HG03039 (cell line): ENCODE data around the gene SULT1A1.
"Not testable (repeated sequence)": the region's sequence is repeated elsewhere in the genome, so short reads cannot be mapped to it uniquely, and the experiment has no call there.

Experiments used
- ATAC-seq: cut with Tn5 transposase; IDR thresholded peaks from one replicate; pipeline ENCODE4 v1.9.1; 2021; ENCODE audit warnings: mild to moderate bottlenecking, moderate library complexity; ENCODE audit not compliant: unreplicated experiment

Gene SULT1A1

DNA sequence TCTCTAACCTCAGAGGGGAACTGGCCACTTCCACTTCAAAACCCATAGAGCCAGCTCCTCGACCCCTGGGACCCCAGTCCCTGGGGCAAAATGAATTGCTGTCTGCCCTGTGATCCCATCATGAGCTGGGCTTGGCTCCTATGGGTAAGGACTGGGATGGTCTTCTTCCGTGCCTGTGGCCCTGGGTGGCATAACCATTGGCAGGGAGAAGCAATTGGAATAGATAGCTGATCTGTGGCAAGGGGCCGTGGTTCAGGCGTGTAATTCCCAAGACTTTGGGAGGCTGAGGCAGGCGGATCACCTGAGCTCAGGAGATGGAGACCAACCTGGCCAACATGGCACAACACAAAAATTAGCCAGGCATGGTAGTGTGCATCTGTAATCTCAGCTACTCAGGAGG lies 17.3 kb downstream of the SULT1A1 start:
- ATAC-seq, result no peak

DNA sequence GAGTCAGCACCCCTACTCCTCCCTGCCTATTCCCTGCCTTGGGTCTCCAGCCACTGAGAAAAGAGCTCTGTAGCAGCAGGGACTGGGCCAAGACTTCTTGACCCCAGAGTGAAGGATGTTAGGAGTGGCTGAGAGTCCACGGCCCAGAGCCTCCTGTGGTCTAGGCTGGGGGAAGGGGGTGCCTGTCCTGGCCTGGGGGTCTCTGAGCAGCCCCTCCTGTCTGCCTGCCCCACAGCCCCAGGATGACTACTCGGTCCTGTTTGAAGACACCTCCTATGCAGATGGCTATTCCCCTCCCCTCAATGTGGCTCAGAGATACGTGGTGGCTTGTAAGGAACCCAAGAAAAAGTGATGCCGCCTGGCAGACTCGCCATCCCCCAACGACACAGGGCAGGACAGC lies 18.5 kb downstream of the SULT1A1 start:
- ATAC-seq, result no peak

DNA sequence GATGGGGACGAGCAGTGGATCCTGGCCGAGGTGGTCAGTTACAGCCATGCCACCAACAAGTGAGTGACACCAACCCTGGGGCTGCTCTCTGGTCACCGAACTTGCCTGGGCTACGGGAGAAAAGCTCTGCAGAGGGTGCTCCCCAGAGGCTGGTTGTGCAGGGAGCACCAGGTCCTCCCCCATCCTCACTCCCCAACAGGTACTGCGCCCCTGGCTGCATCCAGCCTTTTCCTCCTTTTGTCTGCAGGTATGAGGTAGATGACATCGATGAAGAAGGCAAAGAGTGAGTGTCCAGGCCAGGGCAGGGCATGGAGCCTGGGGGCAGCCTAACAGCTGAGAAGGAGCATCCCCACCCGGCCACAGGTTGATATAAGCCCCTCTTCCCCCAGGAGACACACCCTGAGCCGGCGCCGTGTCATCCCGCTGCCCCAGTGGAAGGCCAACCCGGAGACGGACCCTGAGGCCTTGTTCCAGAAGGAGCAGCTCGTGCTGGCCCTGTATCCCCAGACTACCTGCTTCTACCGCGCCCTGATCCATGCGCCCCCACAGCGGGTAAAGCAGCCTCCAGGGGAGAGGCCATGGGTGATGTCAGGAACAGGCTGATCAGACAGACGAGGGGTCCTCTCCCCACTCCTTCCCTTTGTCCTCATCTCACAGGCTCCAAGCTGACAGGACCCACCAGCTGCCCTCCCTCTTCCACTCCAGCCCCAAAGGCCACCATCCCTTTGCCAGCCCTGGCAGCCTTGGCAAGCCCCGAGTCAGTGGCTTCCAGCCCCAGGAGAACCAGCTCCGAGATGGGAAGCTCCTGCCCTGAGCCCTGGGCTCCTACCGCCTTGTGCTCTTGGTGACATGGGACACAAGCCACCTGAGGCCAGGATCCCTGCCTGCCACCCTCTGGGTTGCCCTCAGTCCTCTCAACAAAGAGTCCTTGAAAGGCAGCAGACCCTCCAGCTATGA lies 19.2 kb downstream of the SULT1A1 start:
- no peak for ATAC-seq

DNA sequence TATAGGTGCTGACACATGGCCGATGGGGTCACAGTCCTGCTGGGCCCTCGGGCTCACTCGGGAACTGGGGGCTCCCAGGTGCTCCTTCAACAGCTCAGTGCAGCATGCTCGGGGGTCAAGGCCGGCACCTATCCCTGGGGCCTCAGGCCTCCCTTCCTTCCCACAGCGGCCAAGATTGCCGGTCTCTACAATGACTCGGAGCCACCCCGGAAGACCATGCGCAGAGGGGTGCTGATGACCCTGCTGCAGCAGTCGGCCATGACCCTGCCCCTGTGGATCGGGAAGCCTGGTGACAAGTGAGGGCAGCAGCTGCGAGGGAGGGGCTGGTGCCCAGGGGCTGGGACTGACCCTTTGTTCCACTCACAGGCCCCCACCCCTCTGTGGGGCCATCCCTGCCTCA lies 19.9 kb downstream of the SULT1A1 start:
- ATAC-seq, result no peak

DNA sequence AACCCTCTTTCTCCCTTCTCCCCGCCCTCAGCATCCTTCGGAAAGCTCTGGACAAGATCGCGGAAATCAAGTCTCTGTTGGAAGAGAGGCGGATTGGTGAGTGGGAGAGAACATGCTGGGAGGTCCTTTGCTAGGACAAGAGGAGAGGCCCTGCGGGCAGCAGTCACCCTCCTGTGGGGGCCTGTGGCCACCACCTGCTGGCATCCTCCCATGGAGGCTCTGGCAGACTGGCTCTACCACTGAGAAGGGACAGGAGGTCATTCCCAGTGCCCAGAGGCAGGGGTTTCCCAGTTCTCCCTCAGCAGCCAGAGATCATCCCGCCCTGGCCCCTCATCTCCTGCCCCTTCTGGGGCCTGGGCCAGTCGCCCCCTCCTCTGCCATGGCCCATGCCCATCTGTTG lies 20.8 kb downstream of the SULT1A1 start:
- ATAC-seq, result no peak

DNA sequence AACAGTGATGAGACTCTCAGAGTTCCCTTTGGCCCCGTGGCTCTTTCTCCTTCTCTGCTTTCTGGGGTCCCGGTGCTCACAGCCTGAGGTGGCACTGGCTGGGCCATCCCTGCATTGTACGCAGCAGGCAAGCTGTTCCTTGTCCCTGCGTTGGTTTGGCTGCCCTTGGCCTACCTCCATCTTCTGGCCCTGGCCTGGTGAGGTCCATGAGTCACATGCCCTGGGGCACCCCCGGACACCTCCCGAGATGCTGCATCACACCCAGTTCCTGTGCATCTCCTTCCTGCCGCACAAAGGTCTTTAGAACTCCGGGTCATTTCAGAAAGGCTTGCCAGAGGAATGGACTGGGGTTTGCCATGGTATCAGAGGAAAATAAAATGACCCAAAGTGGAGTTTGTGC lies 22.5 kb downstream of the SULT1A1 start:
- no peak for ATAC-seq

DNA sequence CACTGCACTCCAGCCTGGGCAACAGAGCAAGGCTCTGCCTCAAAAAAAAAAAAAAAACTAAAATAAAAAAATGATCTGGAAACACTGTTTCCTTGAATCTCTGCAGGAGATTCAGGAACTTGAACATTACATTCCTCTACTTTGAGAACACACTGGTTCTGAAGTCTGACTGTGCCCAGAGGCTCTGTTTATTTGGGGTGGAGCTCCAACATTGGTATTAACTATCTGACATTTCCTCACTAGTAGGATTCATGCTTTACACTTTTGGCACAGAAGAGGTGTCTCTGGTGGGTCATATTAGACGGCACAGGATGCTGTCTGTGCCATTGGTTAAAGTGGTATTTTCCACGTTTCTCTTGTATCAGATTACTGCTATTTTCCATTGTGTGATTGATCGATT lies 23.4 kb downstream of the SULT1A1 start:
- ATAC-seq, result no peak

DNA sequence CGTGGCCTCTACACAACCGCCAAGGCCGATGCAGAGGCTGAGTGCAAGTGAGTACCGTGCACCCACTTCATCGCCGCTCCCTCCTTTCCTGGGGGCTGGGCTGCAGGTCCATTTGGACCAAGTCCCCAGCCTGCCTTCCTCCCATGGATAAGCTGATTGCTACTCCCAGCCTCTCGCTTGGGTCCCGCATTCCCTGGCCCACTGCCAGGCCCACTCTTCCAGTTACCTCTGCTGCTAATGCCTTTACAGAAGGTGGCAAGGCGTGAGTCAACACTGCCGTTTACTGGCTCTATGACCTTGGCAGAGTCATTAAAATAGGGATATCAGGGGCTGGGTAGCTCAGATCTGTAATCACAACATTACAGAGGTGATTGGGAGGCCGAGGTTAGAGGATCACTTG lies 24.2 kb downstream of the SULT1A1 start:
- no peak for ATAC-seq

DNA sequence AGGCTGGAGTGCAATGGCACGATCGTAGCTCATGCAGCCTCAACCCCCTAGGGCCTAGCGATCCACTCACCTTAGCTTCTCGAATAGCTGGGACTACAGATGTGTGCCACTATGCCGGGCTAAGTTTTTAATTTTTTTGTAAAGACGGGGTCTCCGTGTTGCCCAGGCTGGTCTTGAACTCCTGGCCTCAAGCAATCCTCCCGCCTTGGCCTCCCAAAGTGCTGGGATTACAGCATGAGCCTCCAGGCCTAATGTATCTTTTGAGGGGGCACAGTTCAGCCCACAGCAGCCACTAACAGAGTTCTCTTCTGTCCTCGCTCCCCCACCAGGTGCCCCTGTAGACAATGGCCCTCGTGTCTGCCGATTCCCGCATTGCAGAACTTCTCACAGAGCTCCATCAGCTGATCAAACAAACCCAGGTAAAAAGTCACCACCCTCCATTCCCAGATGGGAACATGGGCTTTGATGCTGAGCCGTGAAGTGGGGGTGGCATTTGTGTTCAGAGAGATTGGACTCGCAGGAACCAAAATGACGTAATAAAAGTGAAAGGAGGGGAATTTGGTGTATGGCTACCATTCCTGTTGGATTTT lies 29.0 kb downstream of the SULT1A1 start:
- no peak for ATAC-seq

DNA sequence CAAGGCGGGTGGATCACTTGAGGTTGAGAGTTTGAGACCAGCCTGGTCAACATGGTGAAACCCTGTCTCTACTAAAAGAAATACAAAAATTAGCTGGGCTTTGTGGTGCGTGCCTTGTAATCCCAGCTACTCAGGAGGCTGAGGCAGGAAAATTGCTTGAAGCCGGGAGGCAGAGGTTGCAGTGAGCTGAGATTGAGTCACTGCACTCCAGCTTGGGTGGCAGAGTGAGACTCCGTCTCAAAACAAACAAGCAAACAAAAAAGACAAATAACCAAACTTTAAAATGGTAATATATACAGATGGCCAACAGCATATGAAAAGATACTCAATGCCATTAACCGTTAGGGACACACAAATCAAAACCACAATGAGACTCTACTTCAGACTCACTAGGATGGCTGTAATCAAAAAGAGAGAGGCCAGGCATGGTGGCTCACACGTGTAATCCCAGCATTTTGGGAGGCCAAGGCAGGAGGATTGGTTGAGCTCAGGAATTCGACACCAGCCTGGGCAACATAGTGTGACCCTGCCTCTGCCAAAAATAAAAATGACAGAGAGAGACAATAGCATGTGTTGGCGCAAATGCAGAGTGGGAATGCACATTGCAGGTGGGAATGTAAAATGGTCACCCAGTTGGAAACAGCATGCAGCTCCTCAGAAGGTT lies 34.3 kb downstream of the SULT1A1 start:
- ATAC-seq, result no peak

DNA sequence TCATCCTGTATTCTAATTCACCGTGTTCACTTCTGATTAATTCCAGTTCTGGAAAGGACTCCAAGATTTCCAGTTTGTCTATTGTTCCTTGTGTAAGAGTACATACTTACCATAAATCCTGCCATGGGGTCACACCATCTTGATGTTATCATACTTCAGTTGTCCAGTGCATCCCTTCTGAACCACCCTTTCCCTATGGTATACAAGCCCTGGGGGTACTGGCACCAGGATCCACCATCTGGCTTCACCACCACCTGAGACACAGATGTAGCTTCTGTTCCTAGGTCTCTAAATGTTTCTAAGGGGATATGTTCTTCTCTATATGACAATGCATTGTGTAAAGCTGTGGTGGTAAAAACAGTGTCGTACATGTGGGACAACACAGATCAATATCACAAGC lies 34.9 kb downstream of the SULT1A1 start:
- ATAC-seq, result no peak

DNA sequence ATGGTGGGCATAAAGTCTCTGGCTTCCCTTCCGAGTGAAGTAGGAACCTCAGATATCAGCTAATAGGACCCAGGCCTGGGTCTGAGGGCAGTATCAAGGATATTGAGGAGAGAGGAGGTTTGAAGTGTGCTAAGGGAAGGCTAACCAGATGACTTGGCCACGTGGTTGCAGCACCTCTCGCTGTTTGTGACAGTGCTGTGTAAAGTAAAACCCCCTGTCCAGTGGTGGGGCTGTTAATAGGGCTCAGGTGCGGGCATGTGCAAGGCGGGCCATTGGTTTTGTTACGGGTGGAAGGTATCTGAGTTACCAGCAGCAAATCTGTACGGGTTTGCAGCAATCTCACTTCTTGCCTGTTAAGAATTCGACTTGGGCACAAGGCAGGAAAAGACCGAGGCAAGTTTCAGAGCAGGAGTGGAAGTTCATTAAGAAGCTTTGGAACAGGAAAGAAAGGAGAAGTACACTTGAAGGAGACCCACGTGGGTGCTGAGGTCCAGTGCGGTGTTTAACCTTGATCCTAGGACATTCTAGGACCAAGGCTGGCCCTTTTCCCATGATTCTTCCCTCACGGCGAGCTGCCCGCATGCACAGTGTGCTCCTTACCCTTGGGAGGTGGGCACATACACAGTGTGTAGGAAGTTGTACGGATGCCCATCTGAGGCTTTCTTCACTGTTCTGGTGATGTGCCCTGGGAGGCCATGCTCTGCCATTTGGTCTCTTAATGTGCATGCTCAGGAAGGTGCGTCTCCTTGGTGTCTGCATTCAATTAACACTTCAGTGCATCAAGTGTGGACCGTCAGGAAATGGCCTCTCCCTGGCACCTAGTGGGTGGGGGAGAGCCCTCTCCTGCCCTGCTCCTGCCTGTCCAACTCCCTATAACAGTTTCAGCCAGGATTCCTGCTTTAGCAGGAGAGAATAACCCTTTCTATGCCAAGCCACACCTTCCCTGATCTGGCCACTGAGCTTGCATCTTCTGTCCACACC lies 35.8 kb downstream of the SULT1A1 start:
- no peak for ATAC-seq

DNA sequence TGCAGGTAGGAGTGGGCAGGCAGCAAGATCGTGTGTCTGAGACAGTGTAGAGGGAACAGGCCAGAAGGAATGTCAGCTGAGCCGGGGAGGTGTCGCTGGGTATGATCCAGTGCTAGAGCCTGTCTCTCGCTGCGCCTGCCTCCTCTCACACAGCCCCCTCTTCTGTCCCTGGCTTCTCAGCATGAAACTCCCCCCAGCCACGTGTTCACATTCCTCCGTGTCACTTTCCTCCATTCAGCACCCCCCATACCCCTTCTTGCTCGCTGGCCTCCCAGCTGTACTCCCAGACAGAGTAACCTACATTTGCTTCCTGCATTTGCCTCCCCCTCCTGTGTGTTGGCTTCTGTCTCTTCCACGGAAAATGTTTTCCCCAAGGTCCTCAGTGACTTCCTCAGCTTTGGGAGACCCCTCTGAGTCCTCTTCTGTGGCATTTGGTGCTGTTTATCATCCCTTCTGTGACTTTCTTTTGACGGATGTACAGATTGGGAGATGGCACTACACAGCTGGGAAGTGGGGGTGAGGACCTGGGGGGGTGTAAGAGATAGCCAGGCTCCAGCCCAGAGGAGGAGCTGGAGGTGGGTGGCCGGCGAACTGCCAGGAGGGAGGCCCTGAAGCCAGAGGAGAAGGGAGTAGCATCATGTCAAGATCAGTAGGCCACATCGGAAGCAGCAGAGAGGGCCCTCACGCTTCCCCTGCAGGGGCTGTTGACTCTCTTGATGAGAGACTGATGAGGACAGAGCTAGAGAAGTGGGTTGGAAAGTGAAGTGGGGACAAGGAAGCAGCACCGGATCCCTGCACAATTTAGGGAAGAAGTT lies 36.9 kb downstream of the SULT1A1 start:
- ATAC-seq, result no peak

DNA sequence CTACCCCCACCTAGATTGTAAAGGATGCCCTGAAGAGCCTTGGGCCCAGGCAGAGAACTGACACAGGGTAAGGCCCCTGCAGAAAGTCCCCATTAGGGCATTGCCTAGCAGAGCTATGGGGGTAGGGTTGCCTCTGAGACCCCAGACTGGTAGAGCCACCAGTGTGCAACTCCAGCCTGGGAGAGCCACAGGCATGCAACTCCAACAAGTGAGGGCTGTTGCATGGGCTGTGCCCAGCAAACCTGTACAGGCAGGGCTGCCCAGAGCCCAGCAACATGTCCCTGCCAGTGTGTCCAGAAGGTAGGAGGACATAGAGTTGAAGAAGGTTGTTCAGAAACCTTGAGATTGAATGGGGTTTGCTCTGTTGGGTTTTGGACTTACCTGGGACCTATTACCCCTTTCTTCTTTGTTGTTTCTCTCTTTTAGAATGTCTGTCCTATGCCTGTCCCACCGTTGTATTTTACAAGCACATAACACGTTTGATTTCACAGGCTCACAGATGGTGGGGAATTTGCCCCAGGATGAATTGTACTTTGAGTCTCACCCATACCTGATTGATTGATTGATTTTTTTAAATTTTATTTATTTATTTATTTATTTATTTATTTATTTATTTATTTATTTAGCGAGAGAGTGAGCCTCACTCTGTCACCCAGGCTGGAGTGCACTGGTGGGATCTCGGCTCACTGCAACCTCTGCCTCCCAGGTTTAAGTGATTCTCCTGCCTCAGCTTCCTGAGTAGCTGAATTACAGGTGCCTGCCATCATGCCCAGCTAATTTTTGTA lies 39.7 kb downstream of the SULT1A1 start:
- no peak for ATAC-seq

DNA sequence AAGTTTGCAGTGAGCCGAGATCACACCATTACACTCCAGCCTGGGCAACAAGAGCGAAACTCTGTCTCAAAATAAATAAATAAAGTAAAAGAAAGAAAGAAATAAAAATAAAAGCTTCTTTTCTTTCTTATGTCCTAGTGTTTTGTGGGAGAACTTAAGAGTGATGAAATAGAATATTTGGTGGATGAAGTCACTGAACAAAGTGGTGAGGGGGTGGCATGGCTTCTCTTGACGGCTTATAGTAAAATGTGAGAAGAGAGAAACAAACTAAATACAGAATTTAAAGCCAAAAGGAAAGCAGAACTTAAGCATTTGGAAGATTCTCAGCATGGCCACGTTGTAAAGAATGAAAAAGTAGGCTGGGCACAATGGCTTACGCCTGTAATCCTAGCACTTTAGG lies 40.8 kb downstream of the SULT1A1 start:
- no peak for ATAC-seq

DNA sequence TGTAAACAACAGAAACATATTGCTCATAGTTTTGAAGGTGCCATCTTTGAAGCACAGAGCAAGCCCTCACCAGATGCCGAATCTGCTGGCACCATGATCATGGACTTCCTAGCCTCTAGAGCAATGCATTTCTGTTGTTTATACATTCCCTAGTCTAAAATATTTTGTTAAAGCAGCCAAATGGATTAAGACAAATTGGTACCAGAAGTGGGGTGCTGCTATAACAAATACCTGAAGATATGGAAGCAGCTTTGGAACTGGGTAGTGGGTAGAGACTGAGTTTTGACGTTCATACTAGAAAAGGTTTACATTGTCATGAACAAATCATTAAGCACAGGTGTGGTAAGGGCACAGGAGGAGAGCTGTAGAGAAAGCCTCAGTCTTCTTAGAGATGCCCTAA lies 42.6 kb downstream of the SULT1A1 start:
- no peak for ATAC-seq

DNA sequence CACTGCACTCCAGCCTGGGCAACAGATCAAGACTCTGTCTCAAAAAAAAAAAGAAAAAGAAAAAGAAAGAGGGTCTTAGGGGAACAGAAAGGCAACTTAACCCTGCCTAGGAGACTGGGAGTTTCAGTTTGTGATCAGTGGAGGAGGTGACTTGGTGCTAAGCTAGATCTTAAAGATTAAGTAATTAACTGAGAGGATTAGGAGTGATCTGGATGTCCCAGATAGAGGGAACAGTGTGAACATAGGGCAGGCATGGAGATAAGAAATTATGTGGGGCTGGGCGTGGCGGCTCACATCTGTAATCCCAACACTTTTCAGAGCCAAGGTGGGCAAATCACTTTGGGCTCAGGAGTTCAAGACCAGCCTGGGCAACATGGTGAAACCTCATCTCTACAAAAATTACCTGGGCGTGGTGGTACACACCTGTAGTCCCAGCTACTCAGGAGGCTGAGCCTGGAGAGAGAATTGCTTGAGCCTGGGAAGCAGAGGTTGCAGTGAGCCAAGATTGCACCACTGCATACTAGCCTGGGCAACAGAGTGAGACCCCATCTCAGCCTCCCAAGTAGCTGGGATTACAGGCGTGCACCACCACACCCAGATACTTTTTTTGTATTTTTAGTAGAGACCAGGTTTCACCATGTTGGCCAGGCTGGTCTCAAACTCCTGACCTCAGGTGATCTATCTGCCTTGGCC lies 43.5 kb downstream of the SULT1A1 start:
- not testable (repeated sequence) for ATAC-seq

DNA sequence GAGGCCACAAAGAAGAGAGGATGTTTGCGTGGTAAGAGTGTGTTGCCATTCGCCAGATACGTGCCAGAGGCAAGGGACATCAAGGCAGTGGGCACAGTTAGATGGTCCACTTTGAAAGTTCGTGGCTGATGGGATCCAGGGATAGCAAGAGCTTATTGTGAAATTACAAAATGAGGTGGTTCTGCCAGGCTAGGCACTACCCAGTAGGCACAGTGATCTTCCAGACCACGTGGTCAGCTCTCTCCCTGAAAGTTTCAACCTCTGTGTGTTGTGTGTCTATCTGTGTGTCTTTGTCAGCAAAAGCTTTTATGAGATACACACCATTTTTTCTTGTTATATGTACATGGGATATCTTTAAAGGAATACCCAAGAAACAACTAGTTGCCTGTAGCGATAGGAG lies 46.6 kb downstream of the SULT1A1 start:
- ATAC-seq, result no peak

DNA sequence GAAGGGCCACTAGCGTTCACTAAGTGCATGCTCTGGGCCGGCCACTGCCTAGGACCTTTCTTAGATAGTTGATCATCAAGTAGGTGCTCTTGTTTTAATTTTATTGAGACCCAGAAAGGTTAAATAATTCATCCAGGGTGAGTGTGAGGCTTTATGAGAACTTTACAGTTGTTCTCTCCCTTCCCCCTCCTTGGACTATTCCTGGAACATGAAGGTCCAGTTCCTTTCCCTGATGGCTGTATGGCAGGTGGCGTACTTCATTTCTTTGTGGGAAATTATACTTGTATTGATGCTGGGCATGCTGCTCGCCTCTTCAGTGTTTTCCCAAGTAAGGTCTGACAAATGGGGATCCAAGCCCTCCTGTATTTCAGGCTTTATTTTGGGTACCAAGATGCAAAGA lies 47.6 kb downstream of the SULT1A1 start:
- no peak for ATAC-seq
